T-cell (primary cell): Measurements from ENCODE around the gene NRL. TPM values are rescaled to one million over a fixed set of nuclear protein-coding genes. Genes with fewer than 3 reads are reported as not detected.
A peak's percentile ranks its signal among the peaks of the same experiment; 100 is the strongest.

Experiments used
- ATAC-seq, 4 experiments: fragments of 200-7000 bp in 3 of 4; fragments of 150-1000 bp in 1 of 4; cut with Tn5 transposase; replicated peaks in 1 of 4; 1 replicate in 3 of 4; 2 replicates in 1 of 4; pipeline ENCODE4 v1.10.0; 2021; ENCODE audit warnings: moderate library complexity in 3 of 4, mild to moderate bottlenecking in 2 of 4, moderate number of reproducible peaks in 1 of 4
- CTCF ChIA-PET, 2 donors: fragments of 300-600 bp; sonication (Branson Sonifier 250); formaldehyde crosslinking; loops; one replicate each; lab custom pipeline; 2022; ENCODE audit warnings: antibody characterized with exemption in 2 of 2; lab: Charles Lee
- POLR2A ChIA-PET, 2 donors: fragments of 300-600 bp; sonication (Branson Sonifier 250); formaldehyde crosslinking; loops; one replicate each; lab custom pipeline; 2022; ENCODE audit warnings: antibody characterized with exemption in 2 of 2; lab: Charles Lee
- DNase-seq, 35 experiments: peaks; one replicate each; pipeline versions ENCODE4 v3.0.0 to v3.0.0-alpha.2; 2013 to 2023
- H3K27ac ChIP-seq: one replicate; pipeline ENCODE4 v1.5.1; 2013; ENCODE audit warnings: low read length
- H3K27me3 ChIP-seq, 2 experiments: replicated peaks in 1 of 2; 1 replicate in 1 of 2; 2 replicates in 1 of 2; pipeline versions ENCODE4 v1.6.1 to v1.7.0; 2013; ENCODE audit warnings: low read length in 1 of 2, mixed read lengths in 1 of 2; ENCODE audit not compliant: control insufficient read depth in 2 of 2, insufficient read depth in 2 of 2; ENCODE audit errors: extremely low read depth in 1 of 2
- H3K36me3 ChIP-seq, 2 donors: 1 replicate in 1 of 2; 2 replicates in 1 of 2; pipeline versions ENCODE4 v1.6.1 to v1.7.0; 2013; ENCODE audit warnings: low read length in 1 of 2; ENCODE audit not compliant: control insufficient read depth in 2 of 2, insufficient read depth in 1 of 2; ENCODE audit errors: extremely low read depth in 1 of 2
- H3K4me1 ChIP-seq, 2 experiments: 1 replicate in 1 of 2; 2 replicates in 1 of 2; pipeline versions ENCODE4 v1.6.1 to v1.7.0; 2013; ENCODE audit warnings: low read length in 2 of 2, mixed read lengths in 1 of 2; ENCODE audit not compliant: insufficient read depth in 2 of 2, control insufficient read depth in 1 of 2; ENCODE audit errors: extremely low read depth in 1 of 2
- H3K4me3 ChIP-seq, 2 donors: 1 replicate in 1 of 2; 2 replicates in 1 of 2; pipeline versions ENCODE4 v1.5.1 to v1.7.0; 2013; ENCODE audit warnings: mild to moderate bottlenecking in 2 of 2, low read length in 1 of 2, moderate library complexity in 1 of 2; ENCODE audit not compliant: control insufficient read depth in 1 of 2; ENCODE audit errors: extremely low read depth in 1 of 2
- H3K9me3 ChIP-seq: 2 replicates; pipeline ENCODE4 v1.7.0; 2013
- H3K27ac Mint-ChIP-seq, 2 donors: one replicate each; pipeline ENCODE4 v1.8.0; 2020 to 2021; ENCODE audit warnings: mild to moderate bottlenecking in 2 of 2, mixed read lengths in 2 of 2
- H3K27me3 Mint-ChIP-seq, 2 donors: one replicate each; pipeline ENCODE4 v1.8.0; 2021 to 2022; ENCODE audit warnings: mixed read lengths in 2 of 2
- H3K36me3 Mint-ChIP-seq: one replicate; pipeline ENCODE4 v1.8.0; 2021; ENCODE audit warnings: mixed read lengths
- H3K4me1 Mint-ChIP-seq, 3 donors: one replicate each; pipeline ENCODE4 v1.8.0; 2020 to 2022; ENCODE audit warnings: mixed read lengths in 3 of 3, mild to moderate bottlenecking in 1 of 3
- H3K4me3 Mint-ChIP-seq, 3 donors: one replicate each; pipeline ENCODE4 v1.8.0; 2020 to 2022; ENCODE audit warnings: mild to moderate bottlenecking in 3 of 3, mixed read lengths in 3 of 3, moderate library complexity in 3 of 3
- H3K9me3 Mint-ChIP-seq, 3 donors: one replicate each; pipeline ENCODE4 v1.8.0; 2020 to 2022; ENCODE audit warnings: mixed read lengths in 3 of 3
- WGBS: methylation state at CpG from one replicate; pipeline ENCODE4 v1.1.5; 2013; ENCODE audit warnings: missing lambda C conversion rate; ENCODE audit not compliant: insufficient coverage; 5-methylcytosine and 5-hydroxymethylcytosine counted together
- total RNA-seq, 35 experiments: library from RNA in 6 of 35; stranded (reverse) in 6 of 35; fragments of 120-200 nt in 1 of 35; gene quantifications; one replicate each; pipeline versions ENCODE4 v1.2.1 to v1.2.4 and lab custom pipeline; 2013 to 2026

Gene NRL
- total RNA-seq, 5 donors from 2014 or later (not counting 1 experiment from before 2014, with no cell fraction given), result 1.9 to 3.7 (median 3.4) TPM

DNA sequence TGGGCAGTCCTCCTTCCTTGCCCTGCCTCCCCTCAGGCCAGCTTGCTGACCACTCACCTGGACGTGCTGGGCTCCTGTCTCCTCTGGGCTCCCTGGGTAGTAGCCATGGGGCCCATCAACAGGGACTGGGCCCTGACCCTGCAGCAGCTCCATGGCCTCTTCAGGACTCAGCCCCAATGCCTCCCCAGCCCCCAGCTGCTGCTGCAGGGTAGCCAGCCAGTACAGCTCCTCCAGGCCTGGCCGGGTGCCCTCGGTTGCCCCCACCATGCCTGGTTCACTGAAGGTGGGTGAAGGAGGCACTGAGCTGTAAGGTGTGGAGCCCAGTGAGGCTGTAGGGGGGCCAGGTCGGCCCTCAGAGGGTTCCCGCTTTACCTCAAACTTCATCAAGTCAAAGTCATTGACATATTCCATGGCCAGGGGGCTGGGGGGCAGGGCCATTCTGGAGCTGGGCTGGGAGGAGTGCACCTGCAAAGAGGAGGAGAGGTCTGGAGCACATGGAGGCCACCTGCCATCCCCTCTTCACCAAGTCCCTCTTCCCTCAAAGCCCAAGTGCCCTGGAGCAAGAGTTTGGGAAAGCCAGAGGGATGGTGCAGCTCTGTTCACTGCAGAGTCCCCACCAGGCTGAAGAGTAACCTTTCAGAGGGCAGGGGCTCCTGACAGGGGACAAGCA, 32.2 kb downstream of the NRL start:
- Mint-ChIP-seq H3K27ac (peak overlapping the region; percentile 87 to 90), H3K36me3 (no peaks in the 10 kb centered on the region), H3K27me3 (no peaks in the 10 kb centered on the region), H3K9me3 (no peaks in the 10 kb centered on the region), H3K4me1 (peaks cover 15 to 26% (median 16%) of the 10 kb centered on the region in 3 donors), H3K4me3 (peak overlapping the region; percentile 74 to 80 (median 78))
- 92% methylated on average over 2 of the region's 5 CpGs for WGBS
- DNase-seq (no peak), ATAC-seq (no peak)
- H3K27ac ChIP-seq, result no peak overlapping the region
- POLR2A ChIA-PET, result no interaction called here
- H3K9me3 ChIP-seq, result no peaks in the 10 kb centered on the region
- no peaks in the 10 kb centered on the region for H3K36me3 ChIP-seq
- CTCF ChIA-PET, result interaction anchor here (0.5 to 3.2 kb wide), 3 partner anchors 8 to 522 kb away, joined by 3 to 17 read pairs (median 3); no protein-coding TSS in a partner anchor
- H3K4me3 ChIP-seq, result no peak overlapping the region
- H3K4me1 ChIP-seq, result peaks cover 6 to 22% of the 10 kb centered on the region in 2 experiments
- H3K27me3 ChIP-seq, result no peaks in the 10 kb centered on the region

DNA sequence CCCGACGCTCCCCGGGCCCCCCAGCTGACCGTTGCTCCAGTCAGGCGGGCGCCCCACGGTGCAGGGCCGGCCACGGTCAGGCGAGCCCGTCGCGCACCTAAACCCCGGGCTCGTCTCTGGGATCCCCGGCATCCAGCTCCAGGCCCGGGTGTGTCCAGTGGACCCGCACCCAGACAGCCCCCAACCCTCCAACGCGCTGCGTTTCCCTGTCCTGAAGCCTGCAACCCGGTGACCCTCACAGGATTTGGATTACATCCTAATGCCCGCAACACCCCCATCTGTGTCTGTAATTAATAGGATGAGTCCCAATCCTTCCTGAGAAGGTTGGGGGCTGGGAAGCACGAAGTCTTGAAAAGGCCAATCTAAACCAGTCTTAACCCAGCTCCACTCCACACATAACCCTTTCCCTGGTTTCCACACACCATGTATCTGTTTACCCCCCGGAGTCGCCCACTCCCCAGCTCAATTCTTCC, 33.0 kb downstream of the NRL start:
- CTCF ChIA-PET, result interaction anchor here (0.5 to 3.2 kb wide), 6 partner anchors 8 to 522 kb away, joined by 3 to 17 read pairs (median 4); no protein-coding TSS in a partner anchor
- POLR2A ChIA-PET, result interaction anchor here in 1 of 2 donors (0.5 kb wide), 1 partner anchor 38 kb away, joined by 3 read pairs; no protein-coding TSS in a partner anchor
- peak overlapping the region; percentile 87 to 90 for H3K27ac Mint-ChIP-seq
- Histone ChIP-seq H3K27me3 (no peaks in the 10 kb centered on the region), H3K4me3 (peak overlapping the region in 1 of 2 donors; percentile 62), H3K36me3 (no peaks in the 10 kb centered on the region), H3K9me3 (no peaks in the 10 kb centered on the region), H3K4me1 (peaks cover 6 to 22% of the 10 kb centered on the region in 2 experiments), H3K27ac (peak overlapping the region; percentile 43)
- H3K4me1 Mint-ChIP-seq, result peaks cover 15 to 26% (median 16%) of the 10 kb centered on the region in 3 donors
- no peaks in the 10 kb centered on the region for H3K27me3 Mint-ChIP-seq
- no peaks in the 10 kb centered on the region for H3K36me3 Mint-ChIP-seq
- DNase-seq, result no peak
- H3K4me3 Mint-ChIP-seq, result peak overlapping the region; percentile 74 to 80 (median 78)
- H3K9me3 Mint-ChIP-seq, result no peaks in the 10 kb centered on the region
- 21% methylated on average over 13 of the region's 26 CpGs for WGBS
- no peak for ATAC-seq

DNA sequence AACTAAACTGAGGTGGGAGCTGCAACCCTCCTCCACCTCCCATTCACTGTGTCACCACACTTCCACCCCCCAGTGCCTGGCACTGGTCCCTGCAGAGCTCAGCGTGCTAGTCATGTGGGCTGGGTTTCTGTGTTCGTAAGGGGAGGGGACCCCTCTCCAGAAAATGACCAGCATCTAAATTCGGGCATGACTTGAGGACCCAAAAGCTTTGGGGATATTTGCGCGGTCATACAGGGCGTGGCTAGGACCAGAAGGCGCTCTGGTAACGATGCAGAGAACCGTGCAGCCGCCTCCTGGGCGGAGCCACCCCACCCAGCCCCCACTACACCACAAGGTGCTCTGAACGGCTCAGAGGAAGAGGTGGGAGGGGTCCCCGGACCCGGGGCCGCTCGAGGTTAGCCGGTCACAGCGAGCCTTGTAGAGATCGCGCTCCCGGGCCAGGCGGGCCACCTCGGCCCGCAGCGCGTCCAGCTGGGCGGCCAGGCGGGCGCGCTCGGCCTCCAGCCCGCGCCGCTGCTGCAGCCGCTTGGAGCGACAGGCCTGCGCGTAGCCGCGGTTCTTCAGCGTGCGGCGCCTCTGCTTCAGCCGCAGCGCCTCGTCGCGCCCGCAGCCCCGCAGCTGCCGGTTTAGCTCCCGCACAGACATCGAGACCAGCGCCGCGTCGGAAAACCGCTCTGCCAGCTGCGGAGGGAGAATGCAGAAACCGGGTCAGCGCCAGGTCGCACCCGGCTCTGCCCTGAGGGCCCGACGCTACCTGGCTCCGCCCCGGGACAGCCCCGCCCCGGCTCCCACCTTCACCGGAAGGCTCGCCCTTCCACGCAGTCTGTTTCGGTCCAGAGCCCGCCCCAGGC, 33.6 kb downstream of the NRL start:
- Mint-ChIP-seq H3K27me3 (no peaks in the 10 kb centered on the region), H3K4me3 (peak overlapping the region; percentile 78 to 84 (median 81)), H3K36me3 (no peaks in the 10 kb centered on the region), H3K9me3 (no peaks in the 10 kb centered on the region), H3K27ac (peak overlapping the region; percentile 81 to 89), H3K4me1 (peaks cover 15 to 26% (median 16%) of the 10 kb centered on the region in 3 donors)
- DNase-seq (peak; percentile 29 to 75 (median 58)), ATAC-seq (peak; percentile 89 to 92 (median 90))
- Histone ChIP-seq H3K36me3 (no peaks in the 10 kb centered on the region), H3K4me1 (peaks cover 6 to 22% of the 10 kb centered on the region in 2 experiments), H3K27ac (peak overlapping the region; percentile 1), H3K27me3 (no peaks in the 10 kb centered on the region), H3K9me3 (no peaks in the 10 kb centered on the region), H3K4me3 (peak overlapping the region; percentile 62 to 75)
- CTCF ChIA-PET, result interaction anchor here (0.5 to 3.2 kb wide), 10 partner anchors 7 to 320 kb away, joined by 3 to 17 read pairs (median 4); partner anchors contain the start of genes DCAF11 (in 1 of the 2), IRF9 (in 1 of the 2) and NRL (in 1 of the 2)
- under 1% methylated on average over 62 of the region's 74 CpGs for WGBS
- POLR2A ChIA-PET, result interaction anchor here (0.5 to 0.6 kb wide), 4 partner anchors 24 to 73 kb away, joined by 3 to 5 read pairs (median 3); no protein-coding TSS in a partner anchor

DNA sequence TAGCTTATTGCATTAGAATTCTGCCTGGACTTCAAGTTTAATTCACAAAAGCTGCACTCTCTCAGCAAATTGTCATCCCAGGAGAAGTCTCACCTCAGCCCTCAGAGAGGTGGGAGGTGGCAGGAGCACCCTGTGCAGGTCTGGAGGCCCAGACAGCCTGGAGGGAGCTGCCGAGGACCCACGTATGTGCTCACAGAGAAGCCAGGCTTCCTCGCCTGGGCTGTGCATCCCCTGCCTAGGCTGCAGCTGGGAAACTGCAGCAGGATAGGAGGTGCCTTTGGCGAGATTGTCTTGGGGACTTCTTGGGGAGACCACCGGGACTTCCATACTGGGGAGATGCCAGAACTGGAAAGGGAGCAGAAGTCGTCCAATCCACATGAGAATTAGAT, 34.6 kb downstream of the NRL start:
- H3K4me3 Mint-ChIP-seq, result peak overlapping the region; percentile 47 to 84 (median 78)
- H3K9me3 Mint-ChIP-seq, result no peaks in the 10 kb centered on the region
- ATAC-seq (no peak), DNase-seq (no peak)
- Histone ChIP-seq H3K4me1 (peaks cover 6 to 22% of the 10 kb centered on the region in 2 experiments), H3K9me3 (no peaks in the 10 kb centered on the region), H3K27me3 (peaks cover 0 to 5% of the 10 kb centered on the region in 2 experiments), H3K36me3 (no peaks in the 10 kb centered on the region), H3K4me3 (no peak overlapping the region), H3K27ac (peak overlapping the region; percentile 3)
- H3K4me1 Mint-ChIP-seq, result peaks cover 15 to 26% (median 18%) of the 10 kb centered on the region in 3 donors
- H3K27me3 Mint-ChIP-seq, result no peaks in the 10 kb centered on the region
- ChIA-PET CTCF (interaction anchor here (0.8 to 3.2 kb wide), 6 partner anchors 10 to 81 kb away, joined by 3 to 17 read pairs (median 4); partner anchors contain the start of genes DCAF11 (in 1 of the 2), IRF9 (in 1 of the 2) and NRL (in 1 of the 2)), POLR2A (interaction anchor here (0.6 kb wide), 3 partner anchors 12 to 60 kb away, joined by 3 to 5 read pairs (median 4); no protein-coding TSS in a partner anchor)
- H3K36me3 Mint-ChIP-seq, result no peaks in the 10 kb centered on the region
- peak overlapping the region; percentile 61 to 89 for H3K27ac Mint-ChIP-seq
- 82% methylated on average over 5 of the region's 6 CpGs for WGBS

DNA sequence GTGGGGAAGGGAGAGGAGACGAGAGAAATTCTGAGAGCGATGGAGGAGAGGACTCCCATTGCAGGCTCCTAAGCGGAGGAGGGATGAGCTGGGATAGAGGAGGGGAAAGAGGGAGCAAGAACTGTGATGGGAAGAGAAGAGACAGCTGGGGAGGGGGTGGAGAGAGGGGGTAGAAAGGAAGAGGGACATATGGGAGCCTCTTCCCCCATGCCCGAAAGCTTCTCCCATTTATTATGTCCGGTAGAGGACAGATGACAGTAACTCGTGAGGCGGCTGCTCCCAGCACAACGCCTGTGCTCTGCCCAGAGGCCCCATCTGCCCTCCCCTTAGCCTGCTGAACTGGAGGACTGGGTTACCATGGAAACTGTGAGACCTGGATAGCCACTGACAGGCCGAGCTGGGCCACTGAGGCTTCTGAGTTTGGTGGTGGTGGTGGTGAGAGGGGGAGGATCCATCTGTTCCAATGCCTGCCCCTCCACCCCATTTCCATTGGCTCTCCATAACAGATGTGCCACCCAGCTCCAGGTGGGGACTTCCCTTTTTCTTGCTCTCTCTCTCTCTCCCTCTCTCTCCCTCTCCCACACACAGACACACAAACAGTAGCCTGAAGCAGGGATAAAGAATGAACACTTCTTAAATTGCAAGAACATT, 35.1 kb downstream of the NRL start:
- WGBS, result 95% methylated on average over 8 of the region's 9 CpGs
- no peaks in the 10 kb centered on the region for H3K9me3 Mint-ChIP-seq
- no peaks in the 10 kb centered on the region for H3K27me3 Mint-ChIP-seq
- peaks cover 0 to 5% of the 10 kb centered on the region in 2 experiments for H3K27me3 ChIP-seq
- peaks cover 6 to 22% of the 10 kb centered on the region in 2 experiments for H3K4me1 ChIP-seq
- ATAC-seq (no peak), DNase-seq (no peak)
- H3K4me1 Mint-ChIP-seq, result peaks cover 15 to 26% (median 18%) of the 10 kb centered on the region in 3 donors
- CTCF ChIA-PET, result interaction anchor here in 1 of 2 donors (0.7 to 1.2 kb wide), 2 partner anchors 35 to 271 kb away, joined by 4 to 9 read pairs; partner anchors contain the start of genes DCAF11 and NRL
- no peak overlapping the region for H3K27ac ChIP-seq
- H3K4me3 ChIP-seq, result no peak overlapping the region
- no peaks in the 10 kb centered on the region for H3K36me3 Mint-ChIP-seq
- POLR2A ChIA-PET, result interaction anchor here (0.5 to 1.1 kb wide), 5 partner anchors 12 to 1194 kb away, joined by 3 to 4 read pairs (median 3); partner anchors contain the start of genes DCAF11 (in 1 of the 2) and NRL (in 1 of the 2)
- no peaks in the 10 kb centered on the region for H3K36me3 ChIP-seq
- peak overlapping the region in 2 of 3 donors; percentile 47 to 78 for H3K4me3 Mint-ChIP-seq
- H3K9me3 ChIP-seq, result no peaks in the 10 kb centered on the region
- H3K27ac Mint-ChIP-seq, result no peak overlapping the region
